Measurements from ENCODE around the gene SRGAP1.

SRGAP1 gene

GRCh38 chr12:63844391-63845341, at the start of gene SRGAP1:
Gene SRGAP1, plus strand, starts transcription at chr12:63844700. Its CDS starts 117 bp downstream, at chr12:63844817.
- DNase-seq = peak; percentile 5

- no peak for DNase-seq
Measured at GRCh38 chr12:63795032-63795687, 49.3 kb upstream of the SRGAP1 start.

- DNase-seq = no peak
Measured at GRCh38 chr12:63795944-63796343, 48.6 kb upstream of the SRGAP1 start.

- no peak for DNase-seq
Measured at GRCh38 chr12:63802012-63802608, 42.4 kb upstream of the SRGAP1 start.

DNA sequence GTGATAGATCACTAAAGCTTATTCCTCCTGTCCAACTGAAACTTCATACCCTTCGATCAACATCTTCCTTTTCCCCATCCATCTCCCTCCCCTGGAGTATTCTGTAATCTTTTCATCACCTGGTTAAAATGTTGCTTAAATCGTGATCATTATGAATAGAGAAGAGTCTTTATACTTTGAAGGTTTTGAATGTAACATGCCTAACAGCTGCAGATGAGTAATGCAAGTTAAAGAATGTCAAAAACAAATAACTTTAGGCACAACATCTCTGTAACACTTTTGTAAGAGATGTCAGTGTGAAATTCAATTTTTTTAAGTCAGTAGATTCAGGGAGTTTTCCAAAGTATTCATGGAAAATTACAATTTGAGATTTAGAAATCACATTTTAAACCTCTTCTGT, 39.8 kb upstream of the SRGAP1 start:
- no peak for DNase-seq

GRCh38 chr12:63805704-63806672, 38.5 kb upstream of the SRGAP1 start:
- no peak for DNase-seq

- no peak for DNase-seq
Measured at GRCh38 chr12:63808631-63809030, 35.9 kb upstream of the SRGAP1 start.

DNA sequence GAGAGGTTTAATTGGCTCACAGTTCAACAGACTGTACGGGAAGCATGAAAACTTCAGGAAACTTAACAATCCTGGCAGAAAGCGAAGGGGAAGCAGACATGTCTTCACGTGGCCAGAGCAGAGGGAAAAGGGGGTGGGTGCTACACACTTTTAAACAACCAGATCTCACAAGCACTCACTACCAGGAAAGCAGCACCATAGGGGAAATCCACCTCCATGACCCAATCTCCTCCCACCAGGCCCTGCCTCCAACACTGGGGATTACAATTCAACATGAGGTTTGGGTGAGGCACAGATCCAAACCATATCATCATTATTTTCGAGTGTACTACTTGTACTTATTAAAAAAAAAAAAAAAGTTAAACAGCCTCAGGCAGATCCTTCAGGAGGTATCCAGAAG, 34.9 kb upstream of the SRGAP1 start:
- DNase-seq = no peak

- DNase-seq = no peak
Measured at GRCh38 chr12:63811334-63811733, 33.2 kb upstream of the SRGAP1 start.

- DNase-seq = no peak
Measured at GRCh38 chr12:63811755-63812154, 32.7 kb upstream of the SRGAP1 start.

DNA sequence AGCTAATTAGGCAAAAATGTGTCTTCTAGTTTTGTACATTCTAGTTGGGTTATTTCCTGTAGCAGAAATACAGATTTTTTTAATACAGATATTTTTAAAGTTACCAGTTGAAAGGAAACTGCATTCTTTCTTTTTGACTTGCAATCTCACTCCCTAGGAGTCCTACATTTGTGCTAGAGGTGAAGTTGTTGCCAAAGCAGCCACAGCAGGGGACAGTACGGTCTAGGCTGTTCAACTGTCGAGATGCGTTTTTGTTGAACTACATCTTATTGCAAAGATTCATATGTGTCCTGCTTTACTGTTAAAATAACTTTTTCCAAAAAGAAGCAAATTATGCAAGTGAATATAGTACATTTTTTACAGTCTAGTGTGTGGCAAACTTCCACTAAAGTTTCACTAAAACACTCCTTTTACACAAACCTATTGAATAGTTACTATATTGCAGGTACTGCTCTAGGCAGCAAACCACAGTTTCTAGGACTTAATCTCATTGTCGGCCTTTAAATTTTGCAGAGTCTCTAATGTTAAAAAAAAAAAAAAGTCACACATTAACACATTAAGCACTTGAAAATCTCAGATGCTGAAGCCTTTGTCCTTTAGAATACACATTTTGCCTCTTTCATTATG, 30.2 kb upstream of the SRGAP1 start:
- DNase-seq = no peak

DNA sequence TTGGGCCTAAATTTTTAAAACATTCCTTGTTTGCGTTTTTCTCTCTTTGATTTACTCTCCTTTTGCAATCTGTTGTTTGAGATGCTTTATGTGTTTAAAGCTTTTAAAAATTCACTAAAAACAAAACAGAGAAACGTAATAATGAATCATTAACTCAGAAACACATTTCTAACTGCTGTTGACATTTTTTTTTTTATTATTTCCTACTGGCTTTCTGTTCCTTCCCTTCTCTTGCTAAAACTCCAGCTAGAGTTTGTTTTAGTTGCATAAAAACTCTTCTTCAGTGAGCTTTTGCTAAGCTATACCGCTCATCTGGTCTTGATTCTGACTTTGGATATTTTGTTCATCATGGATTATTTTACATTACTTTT, 29.0 kb upstream of the SRGAP1 start:
- no peak for DNase-seq

GRCh38 chr12:63816031-63816430, 28.5 kb upstream of the SRGAP1 start:
- DNase-seq = no peak

DNA sequence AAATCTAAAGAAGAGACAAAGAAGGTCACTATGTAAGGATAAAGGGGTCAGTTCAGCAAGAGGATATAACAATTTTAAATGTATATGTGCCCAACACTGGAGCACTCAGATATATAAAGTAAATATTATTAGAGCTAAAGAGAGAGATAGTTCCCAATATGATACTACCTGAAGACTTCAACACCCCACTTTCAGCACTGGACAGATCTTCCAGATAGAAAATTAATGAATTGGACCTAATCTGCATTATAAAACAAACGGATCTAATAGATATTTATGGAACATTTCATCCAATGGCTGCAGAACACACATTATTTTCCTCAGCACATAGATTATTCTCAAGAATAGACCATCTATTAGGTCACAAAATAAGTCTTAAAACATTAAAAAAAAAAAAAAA, 24.1 kb upstream of the SRGAP1 start:
- no peak for DNase-seq

GRCh38 chr12:63821781-63822251, 22.7 kb upstream of the SRGAP1 start:
- no peak for DNase-seq

GRCh38 chr12:63822352-63822751, 22.1 kb upstream of the SRGAP1 start:
- DNase-seq = no peak

DNA sequence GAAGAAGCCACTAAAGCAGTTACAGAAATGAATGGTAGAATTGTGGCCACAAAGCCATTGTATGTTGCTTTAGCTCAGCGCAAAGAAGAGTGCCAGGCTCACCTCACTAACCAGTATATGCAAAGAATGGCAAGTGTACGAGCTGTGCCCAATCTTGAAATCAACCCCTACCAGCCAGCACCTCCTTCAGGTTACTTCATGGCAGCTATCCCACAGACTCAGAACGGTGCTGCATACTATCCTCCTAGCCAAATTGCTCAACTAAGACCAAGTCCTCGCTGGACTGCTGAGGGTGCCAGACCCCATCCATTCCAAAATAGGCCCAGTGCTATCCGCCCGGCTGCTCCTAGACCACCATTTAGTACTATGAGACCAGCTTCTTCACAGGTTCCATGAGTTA, 21.5 kb upstream of the SRGAP1 start:
- no peak for DNase-seq

DNA sequence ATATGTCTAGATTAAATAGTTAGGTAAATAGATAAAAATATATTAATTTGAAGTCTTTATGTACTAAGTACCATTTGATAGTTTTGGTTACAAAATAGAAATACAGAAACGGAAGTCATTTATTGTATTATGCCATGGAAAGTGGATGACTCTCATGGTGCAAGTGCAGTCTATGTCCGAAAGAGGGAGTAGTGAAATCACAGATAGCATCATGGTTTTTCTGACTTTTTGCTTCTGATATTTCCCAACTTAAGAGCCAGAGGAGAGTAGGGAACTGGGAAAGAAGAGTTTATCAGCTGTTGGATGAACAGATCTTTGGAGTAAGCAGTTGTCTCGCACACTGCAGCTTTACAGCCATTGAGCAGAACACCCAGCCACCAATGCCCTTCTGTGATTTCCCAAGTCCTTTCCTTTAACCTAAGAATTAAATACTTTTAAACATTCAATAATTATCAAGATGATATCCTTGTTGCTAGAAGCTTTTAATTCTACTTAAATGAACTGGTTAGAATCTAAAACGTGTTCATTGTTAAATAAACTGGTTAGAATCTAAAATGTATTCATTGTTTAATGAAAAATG, 18.4 kb upstream of the SRGAP1 start:
- no peak for DNase-seq

GRCh38 chr12:63828867-63829266, 15.6 kb upstream of the SRGAP1 start:
- DNase-seq = no peak

GRCh38 chr12:63836046-63836445, 8.5 kb upstream of the SRGAP1 start:
- no peak for DNase-seq

GRCh38 chr12:63836936-63837335, 7.6 kb upstream of the SRGAP1 start:
- DNase-seq = no peak

DNA sequence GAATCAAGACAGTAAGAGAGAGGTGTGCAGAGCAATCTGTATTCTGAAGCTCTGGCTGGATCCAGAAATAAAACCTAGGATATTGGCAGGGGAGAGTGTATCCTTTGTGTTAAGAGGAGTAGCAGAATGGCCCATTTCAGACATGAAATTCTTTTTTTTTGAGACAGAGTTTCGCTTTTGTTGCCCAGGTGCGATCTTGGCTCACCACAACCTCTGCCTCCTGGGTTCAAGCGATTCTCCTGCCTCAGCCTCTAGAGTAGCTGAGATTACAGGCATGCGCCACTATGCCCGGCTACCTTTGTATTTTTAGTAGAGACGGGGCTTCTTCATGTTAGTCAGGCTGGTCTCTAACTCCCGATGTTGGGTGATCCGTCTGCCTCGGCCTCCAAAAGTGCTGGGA, 6.1 kb upstream of the SRGAP1 start:
- no peak for DNase-seq
